H9 (cell line): Measurements from ENCODE around the gene KRTAP4-6. TPM values are rescaled to one million over a fixed set of nuclear protein-coding genes. Genes with fewer than 3 reads are reported as not detected.

Experiments used
- DNase-seq: peaks from one replicate; pipeline ENCODE4 v3.0.0-alpha.2; 2017
- H2AFZ ChIP-seq: one replicate; pipeline ENCODE4 v1.6.1; 2013; ENCODE audit warnings: mild to moderate bottlenecking, low read length, control low read depth, moderate library complexity
- H2AK5ac ChIP-seq: 2 replicates; pipeline ENCODE4 v1.6.1; 2013; ENCODE audit warnings: low read length, control low read depth, mixed read lengths; ENCODE audit not compliant: insufficient read length
- H2BK120ac ChIP-seq: one replicate; pipeline ENCODE4 v1.6.1; 2013; ENCODE audit warnings: low read depth, mild to moderate bottlenecking, low read length, control low read depth, inconsistent platforms; ENCODE audit not compliant: poor library complexity, severe bottlenecking
- H2BK12ac ChIP-seq: 2 replicates; pipeline ENCODE4 v1.6.1; 2013; ENCODE audit warnings: low read length, control low read depth, mixed read lengths, low read depth; ENCODE audit not compliant: insufficient read length
- H2BK15ac ChIP-seq: 2 replicates; pipeline ENCODE4 v1.6.1; 2013; ENCODE audit warnings: low read depth, low read length, control low read depth
- H2BK20ac ChIP-seq: one replicate; pipeline ENCODE4 v1.6.1; 2013; ENCODE audit warnings: low read depth, mild to moderate bottlenecking, low read length, control low read depth, inconsistent platforms; ENCODE audit not compliant: poor library complexity, severe bottlenecking
- H2BK5ac ChIP-seq: 2 replicates; pipeline ENCODE4 v1.6.1; 2013; ENCODE audit warnings: low read length, control low read depth, mixed read lengths; ENCODE audit not compliant: insufficient read length
- H3K14ac ChIP-seq: 2 replicates; pipeline ENCODE4 v1.6.1; 2013; ENCODE audit warnings: low read length, control low read depth; ENCODE audit not compliant: insufficient read depth
- H3K18ac ChIP-seq: 2 replicates; pipeline ENCODE4 v1.6.1; 2013; ENCODE audit warnings: low read depth, mild to moderate bottlenecking, mixed read lengths, low read length, control low read depth; ENCODE audit not compliant: insufficient read length
- H3K23ac ChIP-seq: 2 replicates; pipeline ENCODE4 v1.6.1; 2013; ENCODE audit warnings: low read length, control low read depth, mixed read lengths, low read depth; ENCODE audit not compliant: insufficient read length
- H3K23me2 ChIP-seq: 2 replicates; pipeline ENCODE4 v1.6.1; 2013; ENCODE audit warnings: low read depth, mild to moderate bottlenecking, mixed read lengths, low read length, control low read depth; ENCODE audit not compliant: insufficient read length, poor library complexity, severe bottlenecking
- H3K27ac ChIP-seq: 2 replicates; pipeline ENCODE4 v1.5.1; 2013; ENCODE audit warnings: low read length, control low read depth, mixed read lengths, low read depth; ENCODE audit not compliant: insufficient read length
- H3K27me3 ChIP-seq: 2 replicates; pipeline ENCODE4 v1.6.1; 2013; ENCODE audit warnings: low read length, control low read depth, inconsistent platforms; ENCODE audit not compliant: insufficient read depth
- H3K4ac ChIP-seq: 2 replicates; pipeline ENCODE4 v1.6.1; 2013; ENCODE audit warnings: low read depth, mild to moderate bottlenecking, control low read depth, inconsistent platforms, low read length, moderate library complexity
- H3K4me1 ChIP-seq: 2 replicates; pipeline ENCODE4 v1.6.1; 2013; ENCODE audit warnings: low read length, control low read depth, inconsistent platforms; ENCODE audit not compliant: insufficient read depth
- H3K4me2 ChIP-seq: 2 replicates; pipeline ENCODE4 v1.6.1; 2013; ENCODE audit warnings: low read length, control low read depth, mixed read lengths; ENCODE audit not compliant: insufficient read length, insufficient read depth
- H3K56ac ChIP-seq: 2 replicates; pipeline ENCODE4 v1.6.1; 2013; ENCODE audit warnings: low read depth, mild to moderate bottlenecking, mixed read lengths, low read length, control low read depth; ENCODE audit not compliant: insufficient read length
- H3K79me1 ChIP-seq: 2 replicates; pipeline ENCODE4 v1.6.1; 2013; ENCODE audit warnings: low read depth, mild to moderate bottlenecking, moderate library complexity, low read length, control low read depth, inconsistent platforms; ENCODE audit not compliant: insufficient read depth, poor library complexity, severe bottlenecking
- H3K79me2 ChIP-seq: 2 replicates; pipeline ENCODE4 v1.6.1; 2013; ENCODE audit warnings: low read length, control low read depth, inconsistent platforms; ENCODE audit not compliant: insufficient read depth
- H3K9ac ChIP-seq: 2 replicates; pipeline ENCODE4 v1.6.1; 2013; ENCODE audit warnings: low read length, control low read depth, mixed read lengths; ENCODE audit not compliant: insufficient read length; ENCODE audit errors: extremely low read depth
- H3K9me3 ChIP-seq: one replicate; pipeline ENCODE4 v1.6.1; 2013; ENCODE audit warnings: low read depth, low read length, inconsistent platforms; ENCODE audit not compliant: control insufficient read depth
- H3T11ph ChIP-seq: one replicate; pipeline ENCODE4 v1.6.1; 2013; ENCODE audit warnings: mild to moderate bottlenecking, low read length, control low read depth, inconsistent platforms
- H4K20me1 ChIP-seq: one replicate; pipeline ENCODE4 v1.6.1; 2013; ENCODE audit not compliant: control insufficient read depth, insufficient read length, insufficient read depth
- H4K5ac ChIP-seq: 2 replicates; pipeline ENCODE4 v1.6.1; 2013; ENCODE audit warnings: low read depth, mild to moderate bottlenecking, mixed read lengths, low read length, control low read depth; ENCODE audit not compliant: insufficient read length
- H4K8ac ChIP-seq: replicated peaks from 2 replicates; pipeline ENCODE4 v1.6.1; 2013; ENCODE audit warnings: low read length, control low read depth, mixed read lengths, low read depth; ENCODE audit not compliant: insufficient read length
- H4K91ac ChIP-seq: 2 replicates; pipeline ENCODE4 v1.6.1; 2013; ENCODE audit warnings: low read depth, mild to moderate bottlenecking, moderate library complexity, mixed read lengths, low read length, control low read depth; ENCODE audit not compliant: insufficient read length
- H3K27ac Mint-ChIP-seq, 3 experiments: 2 replicates in 2 of 3; 3 replicates in 1 of 3; pipeline ENCODE4 v1.8.0; 2020 to 2021; ENCODE audit warnings: mixed read lengths in 3 of 3, mild to moderate bottlenecking in 1 of 3, moderate library complexity in 1 of 3
- H3K27me3 Mint-ChIP-seq: 2 replicates; pipeline ENCODE4 v1.8.0; 2021; ENCODE audit warnings: low read depth, mild to moderate bottlenecking, moderate library complexity, mixed read lengths
- H3K36me3 Mint-ChIP-seq, 3 experiments: 2 replicates in 2 of 3; 3 replicates in 1 of 3; pipeline ENCODE4 v1.8.0; 2020 to 2021; ENCODE audit warnings: low read depth in 3 of 3, mixed read lengths in 3 of 3; ENCODE audit not compliant: insufficient read depth in 1 of 3
- H3K4me1 Mint-ChIP-seq, 2 experiments: 2 replicates each; pipeline ENCODE4 v1.8.0; 2020; ENCODE audit warnings: mixed read lengths in 2 of 2
- H3K4me3 Mint-ChIP-seq, 2 experiments: 2 replicates in 1 of 2; 3 replicates in 1 of 2; pipeline ENCODE4 v1.8.0; 2020 to 2021; ENCODE audit warnings: mild to moderate bottlenecking in 2 of 2, mixed read lengths in 2 of 2, moderate library complexity in 1 of 2
- H3K9me3 Mint-ChIP-seq, 2 experiments: 2 replicates in 1 of 2; 3 replicates in 1 of 2; pipeline ENCODE4 v1.8.0; 2020; ENCODE audit warnings: mild to moderate bottlenecking in 2 of 2, mixed read lengths in 2 of 2, moderate library complexity in 1 of 2
- CTCF ChIP-seq: fragments of 200-600 bp; sonication (generic); conservative IDR thresholded peaks from 3 replicates; pipeline ENCODE4 v1.8.0; 2021; ENCODE audit warnings: antibody characterized with exemption, mild to moderate bottlenecking
- WGBS: extraction: QIAGEN DNeasy Blood & Tissue Kit; methylation state at CpG from one replicate; pipeline ENCODE4 v1.1.7; 2013; ENCODE audit warnings: missing lambda C conversion rate, low lambda C conversion rate, mixed read lengths; ENCODE audit not compliant: insufficient read length; ENCODE audit errors: extremely low coverage; 5-methylcytosine and 5-hydroxymethylcytosine counted together
- total RNA-seq: library from RNA; stranded (reverse); gene quantifications from 2 replicates; pipeline ENCODE4 v1.2.1, GENCODE V29; 2021

KRTAP4-6 gene
- total RNA-seq, 1 experiment from 2014 or later = not detected

DNA sequence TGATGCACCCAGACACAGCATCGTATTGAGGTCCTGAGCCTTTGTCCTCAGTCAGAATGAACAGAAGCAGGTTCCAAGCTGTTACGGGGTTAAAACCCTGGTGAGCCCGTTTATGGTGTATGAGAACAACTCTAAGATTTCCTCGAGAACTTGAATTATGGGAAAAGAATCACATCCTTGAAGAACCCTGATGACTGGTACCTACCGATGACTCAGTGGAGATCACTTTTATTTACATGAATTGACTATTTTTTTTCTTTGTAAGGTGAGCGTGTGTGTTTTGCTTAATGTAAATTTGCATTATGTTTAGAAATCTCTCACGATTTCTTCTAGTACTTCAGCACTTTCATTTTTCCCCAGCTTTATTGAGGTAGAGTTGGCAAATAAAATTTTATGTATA, 23.5 kb upstream of the KRTAP4-6 start:
- no peak overlapping the region for H3K56ac ChIP-seq
- H3K23me2 ChIP-seq = no peaks in the 10 kb centered on the region
- H3T11ph ChIP-seq = no peak overlapping the region
- no peak overlapping the region for H3K23ac ChIP-seq
- H2BK15ac ChIP-seq = no peak overlapping the region
- no peak overlapping the region for H3K4me2 ChIP-seq
- H2BK120ac ChIP-seq = no peak overlapping the region
- no peak overlapping the region for H2BK20ac ChIP-seq
- H3K27ac ChIP-seq = no peak overlapping the region
- H2BK12ac ChIP-seq = no peak overlapping the region
- TF ChIP-seq CTCF = no peak
- no peak overlapping the region for H4K8ac ChIP-seq
- H3K18ac ChIP-seq = no peak overlapping the region
- no peak overlapping the region for H2AFZ ChIP-seq
- DNase-seq = no peak
- no peak overlapping the region for H3K4ac ChIP-seq
- no peaks in the 10 kb centered on the region for H3K36me3 Mint-ChIP-seq
- H3K4me1 ChIP-seq = no peaks in the 10 kb centered on the region
- no peaks in the 10 kb centered on the region for H3K79me1 ChIP-seq
- no CpG with 5 or more reads among the region's 7 CpGs for WGBS
- H3K27ac Mint-ChIP-seq = no peak overlapping the region
- H3K4me3 Mint-ChIP-seq = no peak overlapping the region
- no peaks in the 10 kb centered on the region for H3K79me2 ChIP-seq
- H3K27me3 Mint-ChIP-seq = no peaks in the 10 kb centered on the region
- no peaks in the 10 kb centered on the region for H3K9me3 Mint-ChIP-seq
- no peak overlapping the region for H4K5ac ChIP-seq
- no peak overlapping the region for H4K91ac ChIP-seq
- no peak overlapping the region for H2BK5ac ChIP-seq
- no peak overlapping the region for H3K14ac ChIP-seq
- no peak overlapping the region for H2AK5ac ChIP-seq
- H3K4me1 Mint-ChIP-seq = peaks cover 0 to 3% of the 10 kb centered on the region in 2 experiments; a peak in 1 of 4 replicates
- H3K9me3 ChIP-seq = no peaks in the 10 kb centered on the region
- no peaks in the 10 kb centered on the region for H4K20me1 ChIP-seq
- no peak overlapping the region for H3K9ac ChIP-seq
- H3K27me3 ChIP-seq = no peaks in the 10 kb centered on the region
